Measurements from ENCODE around the gene MAG. TPM values are rescaled to one million over a fixed set of nuclear protein-coding genes. Genes with fewer than 3 reads are reported as not detected.

MAG gene
- total and polyA plus RNA-seq, 9 of the 15 experiments (the other 6 are each of a cell fraction or from before 2014, with no cell fraction given): 0.11 to 10.0 (median 1.6) TPM

GRCh38 chr19:35288331-35288730 lies 3.6 kb upstream of the MAG start:
- no TSS peak for BruUV-seq (replicated peaks)
- FAIRE-seq: no peak
- in situ Hi-C loops (cut with MboI): no loop called here
- POLR2A ChIA-PET: interaction anchor here (0.9 to 1.2 kb wide), 2 partner anchors 11 to 14 kb away, joined by 5 to 6 read pairs; no protein-coding TSS in a partner anchor
- 20% methylated on average over 2 of the region's 2 CpGs for WGBS (ENCODE audit: insufficient coverage, low coverage, missing lambda C conversion rate)
- Histone ChIP-seq H3K4me2 (ENCODE audit: insufficient read depth, low read length) (no peak overlapping the region), H3K9me1 (ENCODE audit: control insufficient read depth, insufficient read depth, low read length) (no peaks in the 10 kb centered on the region), H3K36me3 (ENCODE audit: control insufficient read depth, insufficient read depth, low read length) (no peaks in the 10 kb centered on the region), H3K4me3 (no peak overlapping the region), H3K27ac (ENCODE audit: extremely low read depth, low read depth, low read length) (no peak overlapping the region), H3K9me3 (replicated peaks; ENCODE audit: control insufficient read depth, insufficient read depth, low read depth, low read length) (no peaks in the 10 kb centered on the region), H3K79me2 (ENCODE audit: control insufficient read depth, insufficient read depth, low read length) (no peaks in the 10 kb centered on the region), H3K9ac (ENCODE audit: insufficient read depth in 1 of 2, low read depth in 2 of 2, low read length in 2 of 2) (no peak overlapping the region), H2AFZ (ENCODE audit: low read depth, low read length) (no peak overlapping the region), H4K20me1 (replicated peaks; ENCODE audit: control insufficient read depth, insufficient read depth, low read length) (no peaks in the 10 kb centered on the region), H3K27me3 (ENCODE audit: control insufficient read depth in 2 of 2, insufficient read depth in 2 of 2, low read length in 2 of 2) (peaks cover 2 to 12% of the 10 kb centered on the region in 2 experiments; a peak in 2 of 5 replicates), H3K4me1 (replicated peaks in 1 of 2; ENCODE audit: control insufficient read depth in 2 of 2, insufficient read depth in 2 of 2, low read length in 2 of 2) (peaks cover 6 to 27% of the 10 kb centered on the region in 2 experiments; a peak in 3 of 5 replicates)
- no peak for DNase-seq (ENCODE audit: extremely low read depth in 1 of 4, low spot score in 3 of 4)
- ATAC-seq: no peak
- intact Hi-C loops (cut with micrococcal nuclease): no loop called here
- CTCF ChIA-PET (ENCODE audit: low intra/inter-chr PET ratio): no interaction called here
- no peak for TF ChIP-seq ETS1 (conservative IDR thresholded peaks at IDR 0.05; ENCODE audit: control insufficient read depth, low read depth, low read length)
- no peak for TF ChIP-seq MTA2 (IDR thresholded peaks at IDR 0.05; ENCODE audit: low read depth)
- TF ChIP-seq GTF3C2 (IDR thresholded peaks at IDR 0.05; ENCODE audit: borderline replicate concordance, extremely low read depth, insufficient read length): no peak
- no peak for TF ChIP-seq ZNF75A (CRISPR knock-in tag; IDR thresholded peaks at IDR 0.05)
- TF ChIP-seq ZNF589 (CRISPR knock-in tag; IDR thresholded peaks at IDR 0.05; ENCODE audit: low read depth): no peak
- TF ChIP-seq CBX5 (IDR thresholded peaks at IDR 0.05; ENCODE audit: borderline replicate concordance, low read depth): no peak
- no peak for TF ChIP-seq ZNF444 (CRISPR knock-in tag; IDR thresholded peaks at IDR 0.05)
- TF ChIP-seq CLOCK (CRISPR knock-in tag; IDR thresholded peaks at IDR 0.05; ENCODE audit: borderline replicate concordance): no peak
- TF ChIP-seq POU5F1 (IDR thresholded peaks at IDR 0.05; ENCODE audit: borderline replicate concordance, low read depth, low read length, partially characterized antibody): no peak
- no peak for TF ChIP-seq STAT5A (IDR thresholded peaks at IDR 0.05; ENCODE audit: borderline replicate concordance, low read length)

Measured in K562 (cell line).